Measurements from ENCODE around the gene KIAA0408. TPM values are rescaled to one million over a fixed set of nuclear protein-coding genes. Genes with fewer than 3 reads are reported as not detected.
"Not testable (repeated sequence)": the region's sequence is repeated elsewhere in the genome, so short reads cannot be mapped to it uniquely, and the experiment has no call there.

The KIAA0408 gene
- polyA plus RNA-seq, 5 donors: 21.4 to 55.6 (median 47.1) TPM

GRCh38 chr6:127464161-127464880, 5.1 kb upstream of the KIAA0408 start:
- DNase-seq: no peak

DNA sequence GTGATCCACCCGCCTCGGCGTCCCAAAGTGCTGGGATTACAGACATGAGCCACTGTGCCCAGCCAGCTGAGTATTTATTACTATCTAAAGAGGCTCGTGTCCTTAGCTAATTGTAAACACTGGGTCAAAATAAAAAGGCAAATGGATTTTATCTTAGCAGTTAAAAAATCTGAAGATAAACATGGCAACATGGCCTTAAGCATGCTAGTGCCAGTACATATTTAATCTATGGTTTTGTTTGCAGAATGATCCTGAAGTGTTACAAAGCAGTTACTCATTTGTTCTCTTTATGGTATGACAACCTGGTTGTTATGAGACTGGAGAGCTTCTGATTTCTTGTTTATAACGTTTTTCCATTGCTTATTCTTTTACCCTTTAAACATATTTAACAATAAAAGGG, 3.9 kb upstream of the KIAA0408 start:
- DNase-seq: no peak

DNA sequence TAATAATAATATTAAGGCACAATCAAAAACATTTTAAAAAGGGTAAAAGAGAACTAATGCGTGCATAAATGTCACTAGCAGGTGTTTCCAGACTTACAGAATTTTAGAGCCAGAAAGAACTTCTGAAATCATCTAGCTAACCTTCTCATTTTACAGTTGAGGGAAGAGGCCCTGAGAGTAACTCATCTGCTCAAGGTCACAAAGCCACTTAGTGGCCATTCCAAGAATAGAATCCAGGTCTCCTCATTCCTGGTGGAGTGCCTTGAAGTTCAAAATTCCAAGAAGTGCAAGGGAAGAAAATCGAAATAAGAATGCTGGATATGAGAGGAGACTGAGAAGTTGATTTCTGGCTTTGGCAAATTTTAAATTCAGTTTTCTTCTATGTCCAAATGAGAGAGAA, 3.2 kb upstream of the KIAA0408 start:
- DNase-seq: no peak

GRCh38 chr6:127460465-127460864, 1.3 kb upstream of the KIAA0408 start:
- no peak for DNase-seq

GRCh38 chr6:127458817-127459216, 372 bp downstream of the KIAA0408 start:
- DNase-seq: peak in 1 of 2 donors; percentile 61

DNA sequence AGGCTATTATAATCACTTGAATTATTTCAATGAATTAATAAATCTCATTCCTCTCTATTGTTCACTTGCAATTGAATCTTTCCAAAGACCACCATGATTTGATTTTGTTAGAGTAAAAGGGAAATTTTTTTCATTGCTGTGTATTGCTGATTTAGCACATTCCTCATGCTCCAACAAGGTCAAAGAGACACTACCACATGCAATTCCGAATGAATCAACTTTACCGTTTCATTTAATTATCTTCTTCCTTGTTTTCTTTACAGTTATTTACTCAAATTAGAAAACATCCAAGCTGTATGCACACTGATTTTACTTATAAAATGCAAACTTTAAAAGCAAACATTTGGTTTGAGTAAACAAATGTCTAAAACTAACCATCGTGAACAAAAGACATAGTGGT, 967 bp downstream of the KIAA0408 start:
- DNase-seq: no peak

DNA sequence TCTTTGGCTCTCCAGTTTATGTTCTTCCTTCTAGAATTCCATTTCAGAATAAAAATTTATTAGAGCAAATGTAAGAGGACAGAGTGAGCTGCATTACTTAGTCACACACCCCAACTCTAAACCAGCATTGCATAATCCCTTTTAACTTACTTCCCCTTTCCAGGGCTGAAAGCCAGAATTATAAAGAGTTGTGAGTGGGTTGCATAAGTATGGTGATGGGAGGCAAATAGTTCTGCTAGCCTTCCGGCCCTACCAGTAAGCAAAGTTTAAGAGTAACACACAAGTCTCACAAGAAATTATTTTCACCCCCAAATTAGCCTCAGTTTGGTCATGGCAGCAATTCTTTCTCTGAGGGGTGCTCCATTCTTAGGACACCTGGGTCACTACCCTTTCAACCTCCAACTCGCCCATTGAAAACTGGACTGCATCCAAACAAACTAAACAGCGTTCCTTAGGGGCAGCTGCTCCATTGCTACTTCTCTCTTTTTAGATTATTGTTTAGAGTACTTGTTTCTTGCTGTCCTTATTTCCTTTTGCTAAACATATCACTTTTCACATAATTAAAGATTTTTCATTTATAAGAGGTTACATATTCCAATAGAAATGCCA, 1.6 kb downstream of the KIAA0408 start:
- DNase-seq: peak; percentile 84 to 87

DNA sequence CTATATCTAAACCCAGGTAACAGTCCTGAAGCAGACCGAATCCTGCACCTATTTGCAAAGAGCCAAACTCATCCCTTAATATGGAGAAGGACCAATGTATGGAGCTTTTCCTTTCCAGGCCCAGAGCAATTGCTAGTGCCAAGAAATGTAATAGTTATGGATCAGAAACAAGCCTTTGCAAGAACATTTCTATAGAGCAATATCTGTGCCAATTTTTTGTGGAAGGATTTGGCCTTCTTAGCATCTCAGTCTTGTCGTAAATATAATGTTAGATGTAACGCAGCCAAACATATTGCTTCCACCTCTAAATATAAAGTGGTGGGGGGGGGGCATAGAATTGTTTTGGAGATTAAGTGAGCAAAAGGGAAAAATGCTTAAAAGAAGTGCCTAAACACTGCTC, 2.7 kb downstream of the KIAA0408 start:
- DNase-seq: peak in 1 of 2 donors; percentile 63

DNA sequence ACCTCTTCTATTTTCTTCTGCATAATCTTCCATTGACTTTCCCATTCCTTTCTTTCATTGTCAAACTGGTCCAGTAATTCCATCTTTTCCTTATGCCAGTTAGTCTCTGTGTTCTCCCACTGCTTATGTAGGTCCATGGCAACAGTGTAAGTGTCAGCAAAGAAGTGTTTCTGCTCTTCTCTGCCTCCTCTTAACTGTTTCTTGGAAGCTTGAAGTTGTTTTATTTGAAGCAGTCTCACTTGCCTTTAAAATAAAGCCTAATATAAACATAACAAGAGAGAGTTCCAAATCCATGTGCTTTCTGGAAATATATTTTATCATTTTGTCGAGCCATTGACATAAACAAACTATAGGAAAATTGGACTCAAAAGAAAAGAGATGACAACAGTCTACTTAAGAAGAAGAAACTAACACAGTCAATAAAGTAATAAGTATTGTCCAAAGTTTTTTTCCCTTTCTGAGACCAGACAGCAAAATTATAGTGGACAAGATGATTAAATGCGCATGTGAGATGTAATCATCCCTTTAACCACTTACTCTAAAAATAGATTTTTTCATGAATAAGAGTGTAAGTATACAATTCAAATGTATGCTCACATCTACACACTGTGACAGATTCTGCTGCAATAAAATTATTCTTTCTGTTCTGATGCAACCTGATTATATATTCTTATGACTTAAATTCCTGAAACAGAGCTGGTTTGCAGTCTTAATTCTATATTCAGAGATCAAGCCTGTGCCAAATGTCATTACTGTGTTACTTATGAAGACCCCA, 5.2 kb downstream of the KIAA0408 start:
- DNase-seq: no peak

DNA sequence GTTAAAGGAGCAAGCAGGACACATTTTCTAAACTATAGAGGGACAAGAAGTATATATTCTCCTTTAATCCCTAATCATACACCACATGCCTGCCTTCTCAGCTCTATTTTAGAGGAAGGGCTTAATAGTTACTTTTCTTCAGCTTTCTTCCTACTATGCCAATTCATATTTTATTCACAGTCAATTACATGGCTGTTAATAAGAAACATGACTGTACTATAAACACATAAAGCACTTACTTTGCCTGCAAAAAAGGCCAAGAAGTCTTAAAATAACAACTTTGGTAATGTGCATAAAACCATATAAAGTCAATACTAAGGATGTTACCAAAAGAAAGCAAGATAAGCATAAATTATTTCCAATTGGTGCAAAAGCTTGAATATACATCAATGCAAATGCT, 6.4 kb downstream of the KIAA0408 start:
- DNase-seq: peak in 1 of 2 donors; percentile 51

GRCh38 chr6:127451388-127451787, 7.8 kb downstream of the KIAA0408 start:
- DNase-seq: no peak

DNA sequence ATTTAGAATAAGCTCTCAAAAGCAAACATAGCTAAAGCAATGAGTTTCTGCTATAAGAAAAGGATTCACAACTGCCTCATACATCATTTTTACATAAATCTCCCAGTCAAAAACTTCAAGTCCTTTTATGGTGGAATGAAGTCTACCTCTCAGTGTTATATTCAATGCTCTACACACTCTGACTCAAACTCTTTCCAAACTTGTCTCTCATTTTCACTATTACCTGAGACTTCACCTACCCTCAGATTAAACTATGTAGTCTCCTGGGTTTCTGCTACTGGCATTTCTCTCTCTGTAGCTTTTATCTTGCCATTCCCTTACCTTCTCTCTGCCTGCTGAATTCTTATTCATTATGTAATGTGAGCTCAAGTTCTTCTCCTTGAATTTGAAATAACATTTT, 11.4 kb downstream of the KIAA0408 start:
- no peak for DNase-seq

DNA sequence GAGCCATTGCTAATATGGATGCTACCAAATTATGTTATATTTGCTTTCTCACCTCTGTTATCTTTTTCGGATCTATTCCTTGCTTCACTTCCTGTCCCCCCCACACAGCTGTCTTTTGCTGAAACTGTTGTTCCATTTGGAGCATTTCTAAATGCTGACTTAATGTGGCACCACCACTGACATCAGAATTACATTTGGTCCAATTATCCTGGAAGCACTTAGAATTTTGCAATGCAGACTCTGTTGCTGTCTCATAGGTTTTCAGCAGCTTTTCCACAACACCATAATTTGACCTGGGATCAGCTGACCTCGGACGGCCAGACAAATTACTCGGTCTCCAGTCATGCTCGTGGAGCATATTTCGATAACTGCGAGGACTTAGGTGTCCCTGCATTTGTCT, 12.8 kb downstream of the KIAA0408 start:
- no peak for DNase-seq

GRCh38 chr6:127441881-127442280, 17.3 kb downstream of the KIAA0408 start:
- no peak for DNase-seq

DNA sequence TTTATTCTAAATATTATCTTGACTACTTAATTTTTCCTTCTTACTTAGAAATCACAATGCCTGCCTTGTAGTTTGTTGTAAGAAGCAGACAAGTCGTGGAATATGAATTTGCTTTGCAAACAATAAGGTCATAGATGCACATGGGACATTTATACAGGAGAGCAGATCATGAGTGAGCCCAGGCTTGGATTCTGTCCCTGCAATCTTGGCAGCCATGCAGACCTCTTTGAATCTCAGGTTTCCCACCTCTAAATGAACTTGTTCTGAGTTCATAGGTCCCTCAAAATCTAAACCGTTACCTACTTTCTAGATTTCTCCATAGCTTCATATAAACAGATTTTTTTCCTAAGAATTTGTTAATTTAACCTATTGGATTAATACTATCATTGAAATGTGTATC, 19.5 kb downstream of the KIAA0408 start:
- no peak for DNase-seq

- DNase-seq: no peak
Measured at GRCh38 chr6:127436578-127437110, 22.5 kb downstream of the KIAA0408 start.

GRCh38 chr6:127435626-127436220, 23.5 kb downstream of the KIAA0408 start:
- no peak for DNase-seq

GRCh38 chr6:127434651-127435050, 24.5 kb downstream of the KIAA0408 start:
- DNase-seq: no peak

DNA sequence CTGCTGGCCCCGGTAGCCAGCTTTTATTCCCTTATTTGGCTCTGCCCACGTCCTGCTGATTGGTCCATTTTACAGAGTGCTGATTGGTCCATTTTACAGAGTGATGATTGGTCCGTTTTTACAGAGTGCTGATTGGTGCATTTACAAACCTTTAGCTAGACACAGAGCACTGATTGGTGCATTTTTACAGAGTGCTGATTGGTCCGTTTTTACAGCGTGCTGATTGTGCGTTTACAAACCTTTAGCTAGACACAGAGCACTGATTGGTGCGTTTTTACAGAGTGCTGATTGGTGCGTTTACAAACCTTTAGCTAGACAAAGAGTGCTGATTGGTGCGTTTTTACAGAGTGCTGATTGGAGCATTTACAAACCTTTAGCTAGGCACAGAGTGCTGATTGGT, 30.6 kb downstream of the KIAA0408 start:
- not testable (repeated sequence) for DNase-seq

DNA sequence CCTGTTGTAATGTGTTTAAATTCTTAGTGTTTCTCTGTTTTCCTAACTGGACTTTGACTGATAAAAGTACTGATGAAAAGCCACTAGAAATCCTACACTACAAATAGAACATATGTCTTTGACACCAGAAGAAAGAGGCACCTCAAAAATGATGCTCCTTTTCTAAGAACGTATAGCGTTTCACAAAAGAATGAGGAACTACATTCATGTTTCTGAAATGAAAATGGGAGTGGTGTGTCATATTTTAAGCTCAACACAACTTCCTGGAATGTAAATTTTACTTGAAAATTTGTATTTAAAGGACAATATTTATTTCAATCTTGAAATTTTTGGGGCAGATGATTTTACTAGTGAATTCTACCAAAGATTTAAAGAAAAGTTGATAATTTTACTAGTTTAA, 35.3 kb downstream of the KIAA0408 start:
- no peak for DNase-seq

DNA sequence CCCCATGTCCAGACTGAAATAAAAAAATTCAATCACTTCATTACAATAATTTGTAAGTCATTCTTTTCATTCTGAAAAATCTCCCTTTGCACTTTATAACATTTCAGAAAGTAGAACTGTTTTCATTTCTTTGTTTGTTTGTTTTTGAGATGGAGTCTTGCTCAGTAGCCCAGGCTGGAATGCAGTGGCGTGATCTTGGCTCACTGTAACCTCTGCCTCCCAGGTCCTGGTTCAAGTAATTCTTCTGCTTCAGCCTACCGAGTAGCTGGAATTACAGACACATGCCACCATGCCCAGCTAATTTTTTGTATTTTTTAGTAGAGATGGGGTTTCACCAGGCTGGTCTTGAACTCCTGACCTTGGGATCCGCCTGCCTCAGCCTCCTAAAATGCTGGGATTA, 38.0 kb downstream of the KIAA0408 start:
- DNase-seq: not testable (repeated sequence)

DNA sequence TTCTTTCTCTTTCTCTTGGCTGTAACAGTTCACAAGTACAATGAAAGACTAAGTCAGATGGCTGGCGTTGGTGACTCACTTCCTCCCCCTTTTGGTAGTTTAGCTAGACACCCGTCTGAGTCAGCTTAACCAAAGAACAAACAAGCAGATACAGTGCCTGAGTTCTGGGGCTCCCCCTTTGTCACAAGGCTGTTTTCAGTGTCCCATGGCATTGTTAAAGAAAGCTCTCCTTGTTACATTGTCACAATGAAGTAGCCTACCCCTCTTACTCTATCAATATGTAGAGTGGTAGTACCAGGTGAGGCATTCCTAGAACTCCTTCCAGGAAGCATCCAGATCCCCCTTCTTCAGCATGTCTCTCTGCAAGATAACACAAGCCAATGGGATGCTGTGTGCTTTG, 38.6 kb downstream of the KIAA0408 start:
- DNase-seq: peak; percentile 30 to 34
